ENCODE measurements around the gene SLC25A21. TPM values are rescaled to one million over a fixed set of nuclear protein-coding genes. Genes with fewer than 3 reads are reported as not detected.
"Not testable (repeated sequence)": the region's sequence is repeated elsewhere in the genome, so short reads cannot be mapped to it uniquely, and the experiment has no call there.

The SLC25A21 gene
- total RNA-seq, 1 donor from 2014 or later = 0.78 TPM

DNA sequence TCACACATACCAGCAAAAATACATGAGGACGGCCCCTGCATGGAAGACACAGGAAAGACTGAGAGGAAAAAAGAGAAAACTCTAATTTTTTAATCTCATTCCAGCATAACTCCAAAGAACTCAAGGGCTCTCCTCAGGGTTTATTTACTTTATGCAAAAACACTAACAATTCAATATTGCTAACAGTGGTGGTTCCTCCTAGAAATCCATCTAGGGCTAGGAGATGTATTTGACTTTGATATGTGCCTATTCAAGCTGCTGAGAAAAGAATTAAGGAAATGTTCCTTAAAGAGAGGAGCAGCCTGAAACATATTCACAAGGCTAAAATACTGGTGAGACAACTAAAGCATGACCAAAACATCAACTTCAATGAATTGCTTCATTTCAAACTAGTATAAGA, 57.0 kb downstream of the SLC25A21 start:
- DNase-seq (no peak), ATAC-seq (ENCODE audit: poor library complexity) (no peak)
- intact Hi-C loops (cut with DNase I) = no loop called here

DNA sequence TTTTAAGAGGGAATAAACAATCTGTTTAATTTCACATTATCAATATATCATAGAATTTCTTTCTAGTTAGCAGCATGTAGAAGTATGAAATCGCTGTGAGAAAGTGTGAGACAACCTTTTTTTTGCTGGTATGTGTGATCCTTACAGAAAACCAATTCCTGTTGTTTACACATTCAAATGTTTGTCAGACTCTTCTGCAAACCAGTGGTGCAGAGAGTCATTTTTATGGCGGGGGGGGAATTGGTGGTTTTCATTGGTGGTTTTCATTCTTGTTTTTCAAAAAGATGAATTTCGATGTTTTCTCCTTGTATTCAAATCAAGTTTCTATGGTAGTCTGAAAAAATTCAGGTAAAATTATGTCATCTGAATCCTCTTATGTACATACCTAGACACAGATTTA, 57.8 kb downstream of the SLC25A21 start:
- ATAC-seq (ENCODE audit: poor library complexity) (no peak), DNase-seq (no peak)
- intact Hi-C loops (cut with DNase I) = no loop called here

- ATAC-seq (ENCODE audit: poor library complexity) = no peak
- DNase-seq = no peak
- intact Hi-C loops (cut with DNase I) = no loop called here
These were observed 58.4 kb downstream of the SLC25A21 start for GRCh38 chr14:37114002-37114401.

DNA sequence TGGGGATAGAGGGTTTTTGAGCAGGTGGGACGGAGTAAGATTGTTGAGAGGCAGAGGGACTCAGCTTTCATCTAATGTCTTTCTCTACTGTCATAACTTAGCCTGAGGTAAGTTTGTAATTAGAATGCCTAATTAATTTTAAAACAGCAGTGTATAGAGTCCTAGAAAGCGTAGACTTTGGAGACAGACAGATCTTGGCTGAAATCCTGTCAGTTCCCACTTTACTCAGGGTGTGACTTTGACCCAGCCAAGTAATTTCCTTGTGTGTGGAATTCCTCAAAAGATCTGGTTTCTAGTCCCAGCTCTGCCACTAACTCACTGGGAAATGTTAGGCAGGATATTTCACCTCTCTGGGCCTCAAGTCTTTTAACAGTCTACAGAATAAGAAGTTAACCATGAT, 74.3 kb downstream of the SLC25A21 start:
- intact Hi-C loops (cut with DNase I) = no loop called here
- no peak for DNase-seq
- no peak for ATAC-seq (ENCODE audit: poor library complexity)

- DNase-seq (no peak), ATAC-seq (ENCODE audit: poor library complexity) (no peak)
- intact Hi-C loops (cut with DNase I) = no loop called here
These were observed 77.9 kb downstream of the SLC25A21 start for GRCh38 chr14:37094502-37094901.

GRCh38 chr14:37093364-37093763, 79.0 kb downstream of the SLC25A21 start:
- ATAC-seq (ENCODE audit: poor library complexity) = no peak
- intact Hi-C loops (cut with DNase I) = no loop called here
- no peak for DNase-seq

DNA sequence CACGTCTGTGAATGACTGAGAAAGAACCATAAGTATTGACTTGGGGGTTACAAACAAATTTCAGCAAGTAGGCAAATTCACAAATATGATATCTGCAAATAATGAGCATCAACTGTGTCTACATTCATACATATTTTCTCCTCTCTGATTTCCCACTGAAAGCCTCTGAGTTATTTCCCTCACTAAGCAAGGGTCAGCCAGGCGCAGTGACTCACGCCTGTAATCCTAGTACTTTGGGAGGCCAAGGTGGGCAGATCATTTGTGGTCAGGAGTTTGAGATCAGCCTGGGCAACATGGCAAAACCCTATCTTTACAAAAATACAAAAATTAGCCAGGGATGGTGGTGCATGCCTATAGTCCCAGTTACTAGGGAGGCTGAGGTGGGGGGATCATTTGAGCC, 80.8 kb downstream of the SLC25A21 start:
- intact Hi-C loops (cut with DNase I) = no loop called here
- no peak for ATAC-seq (ENCODE audit: poor library complexity)
- no peak for DNase-seq

DNA sequence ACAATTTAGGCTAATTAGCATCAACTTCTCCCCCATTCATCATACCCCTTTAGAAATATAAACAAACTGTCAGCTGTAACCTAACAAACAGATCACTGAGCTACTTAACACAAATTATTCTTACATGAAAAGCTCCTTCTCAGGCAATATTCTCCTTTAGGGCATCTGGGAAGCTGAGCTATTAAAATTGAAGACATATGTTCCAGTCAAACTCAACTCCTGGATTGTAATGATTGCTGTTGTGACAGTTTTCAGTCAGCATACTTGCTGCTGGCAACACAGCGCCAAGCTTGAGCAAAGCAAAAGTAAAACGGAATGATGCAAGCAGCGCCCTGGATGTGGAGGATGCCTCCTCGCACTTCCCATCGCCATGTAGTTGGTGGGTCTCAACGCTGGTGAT, 82.4 kb downstream of the SLC25A21 start:
- DNase-seq (no peak), ATAC-seq (ENCODE audit: poor library complexity) (no peak)
- intact Hi-C loops (cut with DNase I) = no loop called here

GRCh38 chr14:37089410-37089809, 83.0 kb downstream of the SLC25A21 start:
- DNase-seq (no peak), ATAC-seq (ENCODE audit: poor library complexity) (no peak)
- intact Hi-C loops (cut with DNase I) = no loop called here

DNA sequence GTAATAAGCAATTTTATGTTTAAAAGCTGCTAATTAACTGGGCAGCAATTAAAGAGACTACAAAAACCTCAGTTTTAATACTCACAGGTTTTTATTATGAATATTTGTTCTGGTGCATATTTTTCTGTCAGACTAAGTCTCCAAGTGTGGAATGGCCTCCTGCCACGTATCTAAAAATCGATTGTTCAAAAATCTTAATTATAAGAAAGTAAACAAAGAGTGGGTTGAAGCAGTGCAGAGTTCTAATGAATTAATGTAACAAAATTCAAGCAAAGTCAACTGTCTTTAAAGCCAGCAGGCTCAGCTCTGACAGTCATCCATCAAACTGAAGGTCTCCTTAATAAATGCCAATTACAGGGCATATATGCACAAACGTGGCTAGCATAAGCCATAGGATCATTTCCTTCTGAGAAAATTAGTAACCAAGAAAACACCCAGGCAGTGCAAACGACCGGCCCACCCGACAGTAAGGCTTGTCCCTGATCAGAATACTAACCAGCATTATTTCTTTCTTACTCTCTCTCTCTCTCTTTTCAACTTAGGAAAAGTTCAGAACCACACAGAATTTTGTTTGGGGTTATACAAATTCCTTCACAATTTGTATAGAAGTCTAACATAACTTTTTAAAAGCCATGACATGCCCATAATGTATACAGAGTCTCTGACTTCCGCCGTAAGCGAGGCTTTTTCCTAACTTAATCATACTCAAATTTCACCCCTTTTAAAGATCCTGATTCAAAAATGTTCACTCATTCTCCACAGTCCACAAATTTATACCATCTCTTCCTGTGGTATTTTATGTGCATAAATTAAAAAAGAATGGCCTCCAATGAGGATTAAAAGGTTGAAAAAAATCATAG, 83.8 kb downstream of the SLC25A21 start:
- intact Hi-C loops (cut with DNase I) = no loop called here
- no peak for ATAC-seq (ENCODE audit: poor library complexity)
- no peak for DNase-seq

DNA sequence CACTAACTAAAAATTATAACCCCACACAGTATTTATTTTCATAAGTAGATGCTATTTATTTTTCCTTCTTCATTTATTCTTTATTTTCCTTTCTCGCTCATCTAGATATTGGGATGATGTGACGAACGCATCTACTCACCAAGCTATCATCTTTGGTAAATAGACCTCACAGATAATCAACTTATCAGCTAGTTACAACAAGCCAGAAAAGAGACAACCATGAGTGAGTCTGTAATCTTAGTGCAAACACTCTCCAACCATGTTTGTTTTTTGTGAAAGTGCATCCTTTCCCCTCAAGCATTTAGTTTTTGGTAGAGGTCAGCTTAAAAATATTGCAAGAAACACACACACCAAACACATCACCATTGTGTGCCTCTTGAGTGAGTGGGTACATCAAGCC, 84.9 kb downstream of the SLC25A21 start:
- intact Hi-C loops (cut with DNase I) = no loop called here
- ATAC-seq (ENCODE audit: poor library complexity) = no peak

DNA sequence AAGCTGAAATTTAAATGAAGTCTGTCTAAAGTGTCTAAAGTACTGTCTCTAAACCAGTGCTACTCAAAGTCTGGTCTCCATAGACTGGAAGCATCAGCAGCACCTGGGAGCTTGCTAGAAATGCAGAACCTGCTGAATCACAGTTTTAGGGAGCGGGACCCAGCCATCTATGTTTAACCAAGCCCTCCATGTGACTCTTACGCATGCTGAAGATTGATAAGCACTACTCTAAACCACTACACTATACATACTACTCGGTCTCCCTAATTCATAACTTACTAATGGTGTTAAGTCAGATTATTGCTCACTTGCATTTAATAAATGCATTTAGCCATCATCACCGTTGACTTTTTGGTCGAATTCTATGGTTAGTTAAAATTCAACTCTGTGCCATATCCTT, 88.8 kb downstream of the SLC25A21 start:
- no peak for DNase-seq
- intact Hi-C loops (cut with DNase I) = no loop called here
- ATAC-seq (ENCODE audit: poor library complexity) = no peak

More for the DNA sequence above, 84.9 kb downstream of the SLC25A21 start:
- DNase-seq = no peak

GRCh38 chr14:37082449-37082848, 90.0 kb downstream of the SLC25A21 start:
- no peak for DNase-seq
- intact Hi-C loops (cut with DNase I) = no loop called here
- no peak for ATAC-seq (ENCODE audit: poor library complexity)

- ATAC-seq (ENCODE audit: poor library complexity) = no peak
- intact Hi-C loops (cut with DNase I) = no loop called here
These were observed 90.5 kb downstream of the SLC25A21 start for GRCh38 chr14:37081856-37082255.

GRCh38 chr14:37081218-37081617, 91.2 kb downstream of the SLC25A21 start:
- intact Hi-C loops (cut with DNase I) = no loop called here
- no peak for DNase-seq
- no peak for ATAC-seq (ENCODE audit: poor library complexity)

More at GRCh38 chr14:37081856-37082255, 90.5 kb downstream of the SLC25A21 start:
- DNase-seq = no peak

- no peak for ATAC-seq (ENCODE audit: poor library complexity)
- no peak for DNase-seq
- intact Hi-C loops (cut with DNase I) = no loop called here
These were observed 94.3 kb downstream of the SLC25A21 start for GRCh38 chr14:37078131-37078530.

GRCh38 chr14:37074320-37074719, 98.1 kb downstream of the SLC25A21 start:
- DNase-seq = not testable (repeated sequence)

GRCh38 chr14:37063467-37064240, 108.8 kb downstream of the SLC25A21 start:
- DNase-seq (no peak), ATAC-seq (ENCODE audit: poor library complexity) (no peak)
- intact Hi-C loops (cut with DNase I) = no loop called here

More at GRCh38 chr14:37074320-37074719, 98.1 kb downstream of the SLC25A21 start:
- intact Hi-C loops (cut with DNase I); ATAC-seq (ENCODE audit: poor library complexity): not testable (repeated sequence)

- ATAC-seq (ENCODE audit: poor library complexity) = no peak
- intact Hi-C loops (cut with DNase I) = no loop called here
- no peak for DNase-seq
These were observed 110.1 kb downstream of the SLC25A21 start for GRCh38 chr14:37062191-37062803.
